Measurements from ENCODE around the gene GPR180. TPM values are rescaled to one million over a fixed set of nuclear protein-coding genes. Genes with fewer than 3 reads are reported as not detected.

The GPR180 gene
- total RNA-seq, 4 donors from 2014 or later: 3.6 to 24.9 (median 7.7) TPM

DNA sequence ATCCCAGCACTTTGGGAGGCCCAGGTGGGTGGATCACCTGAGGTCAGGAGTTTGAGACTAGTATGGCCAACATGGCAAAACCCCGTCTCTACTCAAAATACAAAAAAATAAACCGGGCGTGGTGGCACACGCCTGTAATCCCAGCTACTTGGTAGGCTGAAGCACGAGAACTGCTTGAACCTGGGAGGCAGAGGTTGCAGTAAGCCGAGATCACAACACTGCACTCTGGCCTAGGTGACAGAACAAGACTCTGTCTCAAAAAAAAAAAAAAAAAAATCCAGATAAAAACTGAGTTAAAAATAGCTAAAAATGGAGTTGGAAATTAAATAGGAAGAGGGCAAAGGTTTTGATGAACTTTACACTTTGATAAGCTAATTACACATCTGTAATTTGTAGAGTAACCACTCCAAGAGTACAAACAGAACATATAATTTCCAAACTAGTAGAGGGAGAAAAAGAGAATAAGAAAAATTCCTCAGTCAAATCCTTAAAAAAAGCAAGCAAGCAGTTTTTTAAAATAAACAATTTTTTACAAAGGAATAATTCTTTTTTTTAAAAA lies 16.0 kb upstream of the GPR180 start:
- intact Hi-C loops (cut with DNase I; ENCODE audit: low total_unique reads): no loop called here
- H3K36me3 ChIP-seq: no peaks in the 10 kb centered on the region
- H3K27ac ChIP-seq: no peak overlapping the region
- no peak for TF ChIP-seq POLR2A (IDR thresholded peaks at IDR 0.05)
- no peaks in the 10 kb centered on the region for H3K9me3 ChIP-seq
- no peak overlapping the region for H3K4me3 ChIP-seq
- no peaks in the 10 kb centered on the region for H3K27me3 ChIP-seq
- DNase-seq: no peak
- H3K4me1 ChIP-seq: no peaks in the 10 kb centered on the region

DNA sequence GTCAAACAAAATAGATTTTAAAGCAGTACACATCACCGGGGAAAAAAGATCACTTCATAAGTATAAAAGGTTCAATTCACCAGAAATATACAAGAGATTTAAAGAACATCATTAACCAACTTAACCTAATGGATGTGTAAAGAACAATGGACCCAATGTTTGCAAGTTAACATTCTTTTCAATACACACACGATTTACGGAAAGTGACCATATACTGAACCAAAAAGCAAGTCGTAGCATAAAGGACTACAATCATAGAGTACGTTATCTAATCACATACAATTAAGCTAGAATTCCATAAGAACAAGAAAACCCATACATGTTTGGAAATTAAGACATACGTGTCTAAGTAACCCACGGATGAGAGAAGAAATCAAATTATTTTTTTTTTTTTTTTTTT lies 15.3 kb upstream of the GPR180 start:
- H3K4me1 ChIP-seq: no peaks in the 10 kb centered on the region
- H3K9me3 ChIP-seq: no peaks in the 10 kb centered on the region
- H3K36me3 ChIP-seq: no peaks in the 10 kb centered on the region
- no peak overlapping the region for H3K4me3 ChIP-seq
- no peak overlapping the region for H3K27ac ChIP-seq
- intact Hi-C loops (cut with DNase I; ENCODE audit: low total_unique reads): no loop called here
- DNase-seq: no peak
- no peak for TF ChIP-seq CTCF (IDR thresholded peaks at IDR 0.05)
- no peak for TF ChIP-seq POLR2A (IDR thresholded peaks at IDR 0.05)
- no peaks in the 10 kb centered on the region for H3K27me3 ChIP-seq

- intact Hi-C loops (cut with DNase I; ENCODE audit: low total_unique reads): no loop called here
- Histone ChIP-seq H3K36me3 (no peaks in the 10 kb centered on the region), H3K4me3 (no peak overlapping the region), H3K4me1 (no peaks in the 10 kb centered on the region), H3K9me3 (no peaks in the 10 kb centered on the region), H3K27ac (no peak overlapping the region), H3K27me3 (no peaks in the 10 kb centered on the region)
- TF ChIP-seq POLR2A (IDR thresholded peaks at IDR 0.05) (no peak), CTCF (IDR thresholded peaks at IDR 0.05) (no peak)
- DNase-seq: no peak
These were observed 13.1 kb upstream of the GPR180 start for GRCh38 chr13:94588541-94588940.

DNA sequence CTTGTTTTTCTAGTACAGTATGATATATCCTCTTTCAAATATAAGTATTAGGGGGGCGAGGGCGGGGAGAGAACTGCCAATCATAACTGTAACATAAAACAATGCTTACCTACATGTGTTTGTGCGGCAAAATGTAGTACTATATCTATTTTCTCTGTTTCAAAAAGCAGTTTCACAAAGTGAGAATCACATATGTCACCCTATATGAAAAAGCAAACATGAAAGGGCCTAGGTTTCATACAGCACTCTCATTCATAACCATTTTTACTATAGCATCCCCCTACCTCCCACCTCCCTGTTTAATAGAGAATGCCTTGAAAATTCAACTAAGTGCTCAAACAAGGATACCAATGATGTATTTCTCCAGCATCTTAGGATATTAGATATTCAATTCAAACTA lies 10.9 kb upstream of the GPR180 start:
- no peak overlapping the region for H3K4me3 ChIP-seq
- TF ChIP-seq POLR2A (IDR thresholded peaks at IDR 0.05) (no peak), CTCF (IDR thresholded peaks at IDR 0.05) (no peak)
- no peak for DNase-seq
- intact Hi-C loops (cut with DNase I; ENCODE audit: low total_unique reads): no loop called here
- peaks cover 0 to 3% of the 10 kb centered on the region in 2 donors for H3K4me1 ChIP-seq
- H3K27ac ChIP-seq: no peak overlapping the region
- no peaks in the 10 kb centered on the region for H3K36me3 ChIP-seq
- H3K9me3 ChIP-seq: no peaks in the 10 kb centered on the region
- H3K27me3 ChIP-seq: no peaks in the 10 kb centered on the region

GRCh38 chr13:94595001-94595949 lies 6.4 kb upstream of the GPR180 start:
- H3K4me3 ChIP-seq: peak overlapping the region; percentile 79 to 89
- no peaks in the 10 kb centered on the region for H3K27me3 ChIP-seq
- DNase-seq: no peak
- intact Hi-C loops (cut with DNase I; ENCODE audit: low total_unique reads): no loop called here
- peaks cover 0 to 3% of the 10 kb centered on the region in 2 donors for H3K4me1 ChIP-seq
- H3K36me3 ChIP-seq: no peaks in the 10 kb centered on the region
- H3K27ac ChIP-seq: peak overlapping the region; percentile 74 to 82
- no peaks in the 10 kb centered on the region for H3K9me3 ChIP-seq
- TF ChIP-seq CTCF (IDR thresholded peaks at IDR 0.05) (no peak), POLR2A (IDR thresholded peaks at IDR 0.05) (no peak)

All from uterus (tissue), 4 donors.